Vagina (tissue), 2 donors: ENCODE measurements around the gene HRH2. TPM values are rescaled to one million over a fixed set of nuclear protein-coding genes. Genes with fewer than 3 reads are reported as not detected.

Experiments
- DNase-seq, 2 donors: peaks; one replicate each; pipeline ENCODE4 v3.0.0-alpha.2; 2017; ENCODE audit errors: extremely low spot score in 2 of 2
- H3K27ac ChIP-seq: fragments of 200-600 bp; sonication (generic); one replicate; pipeline ENCODE4 v1.5.1; 2019
- H3K27me3 ChIP-seq: fragments of 200-600 bp; sonication (generic); one replicate; pipeline ENCODE4 v1.5.1; 2019
- H3K36me3 ChIP-seq, 2 donors: fragments of 200-600 bp; sonication (generic); one replicate each; pipeline ENCODE4 v1.5.1; 2017 to 2019
- H3K4me1 ChIP-seq: fragments of 200-600 bp; sonication (generic); one replicate; pipeline ENCODE4 v1.5.1; 2019
- H3K4me3 ChIP-seq, 2 donors: fragments of 200-600 bp; sonication (generic); 1 replicate in 1 of 2; 2 replicates in 1 of 2; pipeline ENCODE4 v1.5.1; 2016 to 2019
- H3K9me3 ChIP-seq: fragments of 200-600 bp; sonication (generic); one replicate; pipeline ENCODE4 v1.5.1; 2019
- POLR2A ChIP-seq, 2 donors: fragments of 450-650 bp; IDR thresholded peaks; one replicate each; pipeline ENCODE4 v1.6.1; 2017; ENCODE audit warnings: antibody characterized with exemption in 2 of 2, mild to moderate bottlenecking in 2 of 2, moderate library complexity in 2 of 2
- POLR2AphosphoS5 ChIP-seq, 2 donors: sonication (generic); formaldehyde crosslinking; IDR thresholded peaks; one replicate each; pipeline ENCODE4 v1.9.0; 2017; ENCODE audit warnings: antibody characterized with exemption in 2 of 2, mild to moderate bottlenecking in 2 of 2, low read depth in 1 of 2; ENCODE audit not compliant: insufficient read depth in 1 of 2
- intact Hi-C: fragments of 100-400 bp; cut with DNase I; formaldehyde crosslinking; loops from one replicate; pipeline ENCODE4 v1.15.1; 2023
- total RNA-seq: library from RNA; depleted of rRNA; stranded (reverse); fragments of >200 nt; gene quantifications from one replicate; pipeline ENCODE4 v1.2.3, GENCODE V29; 2016
- TF ChIP-seq, protein P1 (sequence below), 3 experiments: fragments of 450-650 bp in 2 of 3; fragments of 200-600 bp in 1 of 3; sonication (generic) in 1 of 3; IDR thresholded peaks; one replicate each; pipeline ENCODE4 v1.5.1; 2017 to 2019; ENCODE audit warnings: antibody characterized with exemption in 3 of 3, mild to moderate bottlenecking in 2 of 3, moderate library complexity in 2 of 3

HRH2 gene
- total RNA-seq, 1 donor from 2014 or later = 0.98 TPM

- no peak for TF ChIP-seq POLR2AphosphoS5 (IDR thresholded peaks at IDR 0.05; ENCODE audit: insufficient read depth in 1 of 2, low read depth in 1 of 2)
- TF ChIP-seq, protein P1, sequence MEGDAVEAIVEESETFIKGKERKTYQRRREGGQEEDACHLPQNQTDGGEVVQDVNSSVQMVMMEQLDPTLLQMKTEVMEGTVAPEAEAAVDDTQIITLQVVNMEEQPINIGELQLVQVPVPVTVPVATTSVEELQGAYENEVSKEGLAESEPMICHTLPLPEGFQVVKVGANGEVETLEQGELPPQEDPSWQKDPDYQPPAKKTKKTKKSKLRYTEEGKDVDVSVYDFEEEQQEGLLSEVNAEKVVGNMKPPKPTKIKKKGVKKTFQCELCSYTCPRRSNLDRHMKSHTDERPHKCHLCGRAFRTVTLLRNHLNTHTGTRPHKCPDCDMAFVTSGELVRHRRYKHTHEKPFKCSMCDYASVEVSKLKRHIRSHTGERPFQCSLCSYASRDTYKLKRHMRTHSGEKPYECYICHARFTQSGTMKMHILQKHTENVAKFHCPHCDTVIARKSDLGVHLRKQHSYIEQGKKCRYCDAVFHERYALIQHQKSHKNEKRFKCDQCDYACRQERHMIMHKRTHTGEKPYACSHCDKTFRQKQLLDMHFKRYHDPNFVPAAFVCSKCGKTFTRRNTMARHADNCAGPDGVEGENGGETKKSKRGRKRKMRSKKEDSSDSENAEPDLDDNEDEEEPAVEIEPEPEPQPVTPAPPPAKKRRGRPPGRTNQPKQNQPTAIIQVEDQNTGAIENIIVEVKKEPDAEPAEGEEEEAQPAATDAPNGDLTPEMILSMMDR (IDR thresholded peaks at IDR 0.05) = no peak
- no peak for TF ChIP-seq POLR2A (IDR thresholded peaks at IDR 0.05)
- DNase-seq = peak; percentile 62 to 67
- Histone ChIP-seq H3K36me3 (no peaks in the 10 kb centered on the region), H3K4me3 (no peak overlapping the region), H3K27me3 (no peaks in the 10 kb centered on the region), H3K9me3 (no peaks in the 10 kb centered on the region), H3K27ac (no peak overlapping the region), H3K4me1 (no peaks in the 10 kb centered on the region)
- intact Hi-C loops = no loop called here
Observed at GRCh38 chr5:175740014-175740413, 82.1 kb downstream of the HRH2 start.

- H3K27me3 ChIP-seq = no peaks in the 10 kb centered on the region
- intact Hi-C loops = no loop called here
- H3K9me3 ChIP-seq = no peaks in the 10 kb centered on the region
- H3K4me1 ChIP-seq = no peaks in the 10 kb centered on the region
- H3K4me3 ChIP-seq = no peak overlapping the region
- DNase-seq = peak; percentile 18 to 37
- TF ChIP-seq POLR2AphosphoS5 (IDR thresholded peaks at IDR 0.05; ENCODE audit: insufficient read depth in 1 of 2, low read depth in 1 of 2) = no peak
- no peaks in the 10 kb centered on the region for H3K36me3 ChIP-seq
- no peak overlapping the region for H3K27ac ChIP-seq
Observed at GRCh38 chr5:175741556-175741955, 83.7 kb downstream of the HRH2 start.

DNA sequence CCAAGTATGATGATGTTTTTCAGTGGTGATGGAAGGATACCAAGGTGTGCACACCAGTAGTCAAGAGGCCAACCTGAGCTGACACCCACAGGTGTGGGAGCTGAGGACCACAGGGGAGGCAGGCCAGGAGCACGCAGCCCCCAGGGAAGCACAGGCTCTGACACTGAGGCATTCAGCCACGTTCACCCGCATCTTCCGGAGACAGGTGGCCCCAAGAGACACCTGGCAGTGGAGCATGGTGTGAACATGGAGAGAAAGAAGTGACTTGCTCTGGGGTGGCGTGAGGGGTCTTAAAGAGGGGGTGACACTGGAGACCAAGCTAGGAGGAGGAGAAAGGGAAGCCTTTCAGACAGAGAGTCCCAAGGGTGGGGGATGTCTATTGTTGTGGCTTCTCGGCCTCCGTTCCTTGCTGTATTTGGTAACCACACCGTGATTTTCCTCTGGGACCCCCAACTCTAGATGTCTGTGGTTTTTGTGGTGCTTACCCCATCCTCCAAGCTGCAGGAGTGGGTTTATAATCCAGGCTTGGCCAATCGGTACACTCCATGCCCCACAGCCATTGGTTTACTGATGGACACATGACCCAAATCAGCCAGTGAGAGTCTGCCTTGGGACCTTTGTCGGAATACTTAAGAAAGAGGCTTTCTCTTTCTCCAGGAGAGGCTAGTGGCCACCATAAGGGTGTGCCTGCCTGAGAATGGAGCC lies 84.6 kb downstream of the HRH2 start:
- Histone ChIP-seq H3K4me1 (no peaks in the 10 kb centered on the region), H3K9me3 (no peaks in the 10 kb centered on the region), H3K36me3 (no peaks in the 10 kb centered on the region), H3K27me3 (no peaks in the 10 kb centered on the region), H3K4me3 (no peak overlapping the region), H3K27ac (no peak overlapping the region)
- TF ChIP-seq POLR2A (IDR thresholded peaks at IDR 0.05) (no peak), POLR2AphosphoS5 (IDR thresholded peaks at IDR 0.05; ENCODE audit: insufficient read depth in 1 of 2, low read depth in 1 of 2) (no peak)
- TF ChIP-seq, protein P1 (IDR thresholded peaks at IDR 0.05) = no peak
- intact Hi-C loops = no loop called here
- DNase-seq = peak; percentile 58 to 64

GRCh38 chr5:175743676-175744210 lies 85.9 kb downstream of the HRH2 start:
- Histone ChIP-seq H3K36me3 (no peaks in the 10 kb centered on the region), H3K27me3 (no peaks in the 10 kb centered on the region), H3K9me3 (no peaks in the 10 kb centered on the region), H3K4me1 (no peaks in the 10 kb centered on the region), H3K4me3 (no peak overlapping the region), H3K27ac (no peak overlapping the region)
- intact Hi-C loops = no loop called here
- TF ChIP-seq POLR2AphosphoS5 (IDR thresholded peaks at IDR 0.05; ENCODE audit: insufficient read depth in 1 of 2, low read depth in 1 of 2) (no peak), POLR2A (IDR thresholded peaks at IDR 0.05) (no peak)
- TF ChIP-seq, protein P1 (IDR thresholded peaks at IDR 0.05) = no peak
- peak; percentile 52 for DNase-seq

GRCh38 chr5:175745210-175745609 lies 87.3 kb downstream of the HRH2 start:
- TF ChIP-seq POLR2A (IDR thresholded peaks at IDR 0.05) (no peak), POLR2AphosphoS5 (IDR thresholded peaks at IDR 0.05; ENCODE audit: insufficient read depth in 1 of 2, low read depth in 1 of 2) (no peak)
- TF ChIP-seq, protein P1 (IDR thresholded peaks at IDR 0.05) = no peak
- H3K36me3 ChIP-seq = no peaks in the 10 kb centered on the region
- H3K27me3 ChIP-seq = no peaks in the 10 kb centered on the region
- no peaks in the 10 kb centered on the region for H3K9me3 ChIP-seq
- no peaks in the 10 kb centered on the region for H3K4me1 ChIP-seq
- no peak overlapping the region for H3K27ac ChIP-seq
- H3K4me3 ChIP-seq = no peak overlapping the region
- intact Hi-C loops = no loop called here
- peak in 1 of 2 donors; percentile 55 for DNase-seq
